ENCODE measurements around the gene VPS35L.

DNA sequence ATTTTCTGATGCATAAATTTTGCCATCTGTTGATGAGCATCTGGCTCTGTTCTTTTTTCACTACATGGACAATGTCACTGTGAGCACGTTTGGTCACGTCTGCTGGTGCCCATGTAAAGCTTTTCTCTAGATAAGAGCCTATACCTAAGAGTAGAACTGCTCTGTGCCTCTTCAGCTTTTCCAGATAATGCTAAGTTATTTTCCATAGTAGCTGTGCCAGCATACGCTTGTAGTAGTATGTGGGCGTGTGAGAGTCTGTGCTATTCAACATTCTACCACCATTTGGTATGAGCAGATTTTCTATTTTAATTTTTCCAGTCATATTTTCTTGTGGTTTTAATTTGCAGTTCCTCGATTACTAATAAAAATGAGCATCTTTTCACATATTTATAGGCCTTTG lies 33.2 kb downstream of the VPS35L start:
- TF ChIP-seq, protein P1, sequence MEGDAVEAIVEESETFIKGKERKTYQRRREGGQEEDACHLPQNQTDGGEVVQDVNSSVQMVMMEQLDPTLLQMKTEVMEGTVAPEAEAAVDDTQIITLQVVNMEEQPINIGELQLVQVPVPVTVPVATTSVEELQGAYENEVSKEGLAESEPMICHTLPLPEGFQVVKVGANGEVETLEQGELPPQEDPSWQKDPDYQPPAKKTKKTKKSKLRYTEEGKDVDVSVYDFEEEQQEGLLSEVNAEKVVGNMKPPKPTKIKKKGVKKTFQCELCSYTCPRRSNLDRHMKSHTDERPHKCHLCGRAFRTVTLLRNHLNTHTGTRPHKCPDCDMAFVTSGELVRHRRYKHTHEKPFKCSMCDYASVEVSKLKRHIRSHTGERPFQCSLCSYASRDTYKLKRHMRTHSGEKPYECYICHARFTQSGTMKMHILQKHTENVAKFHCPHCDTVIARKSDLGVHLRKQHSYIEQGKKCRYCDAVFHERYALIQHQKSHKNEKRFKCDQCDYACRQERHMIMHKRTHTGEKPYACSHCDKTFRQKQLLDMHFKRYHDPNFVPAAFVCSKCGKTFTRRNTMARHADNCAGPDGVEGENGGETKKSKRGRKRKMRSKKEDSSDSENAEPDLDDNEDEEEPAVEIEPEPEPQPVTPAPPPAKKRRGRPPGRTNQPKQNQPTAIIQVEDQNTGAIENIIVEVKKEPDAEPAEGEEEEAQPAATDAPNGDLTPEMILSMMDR (conservative IDR thresholded peaks at IDR 0.05 in 1 of 2, IDR thresholded peaks at IDR 0.05 in 1 of 2; ENCODE audit: extremely low read depth in 1 of 2, insufficient read depth in 1 of 2, low read depth in 1 of 2, low read length in 2 of 2), result no peak
- TF ChIP-seq EZH2 (IDR thresholded peaks at IDR 0.05; ENCODE audit: borderline replicate concordance, low read length), result no peak
